K562 (cell line): ENCODE results near the gene KHNYN. TPM values are rescaled to one million over a fixed set of nuclear protein-coding genes. Genes with fewer than 3 reads are reported as not detected.

Source experiments
- ATAC-seq: fragments of 200-7000 bp; cut with Tn5 transposase; 3 replicates; pipeline ENCODE4 v1.9.1; 2020; ENCODE audit warnings: moderate library complexity
- BruUV-seq: library from RNA; stranded (reverse); fragments of 400-500 nt; replicated peaks from 2 replicates; lab custom pipeline; 2021; lab: Mats Ljungman, UMichigan
- CTCF ChIA-PET: fragments of 300-600 bp; formaldehyde crosslinking; extraction: SDS; loops from one replicate; lab custom pipeline; 2021; ENCODE audit warnings: low intra/inter-chr PET ratio; lab: Yijun Ruan, JAX
- POLR2A ChIA-PET: fragments of 300-600, 350-650 bp; sonication (Branson Sonifier 250); formaldehyde crosslinking; extraction: SDS; loops from one replicate; lab custom pipeline; 2021; ENCODE audit warnings: antibody characterized with exemption, inconsistent platforms; lab: Yijun Ruan, JAX
- DNase-seq, 4 experiments: peaks; one replicate each; pipeline versions ENCODE4 v3.0.0 to v3.0.0-alpha.2; 2011 to 2018; ENCODE audit warnings: low spot score in 3 of 4, mixed read lengths in 3 of 4; ENCODE audit errors: extremely low read depth in 1 of 4
- FAIRE-seq: peaks from 2 replicates; lab custom pipeline; 2011; peaks lifted over from hg19 to GRCh38; lab: Jason Lieb, UNC
- H2AFZ ChIP-seq: 2 replicates; pipeline ENCODE4 v1.6.0; 2011; ENCODE audit warnings: low read depth, low read length, control low read depth, inconsistent platforms
- H3K27ac ChIP-seq: fragments of 200-600 bp; 3 replicates; pipeline ENCODE4 v1.8.0; 2011; ENCODE audit warnings: low read depth, mild to moderate bottlenecking, control low read depth, inconsistent platforms, low read length, moderate library complexity, mixed read lengths; ENCODE audit errors: extremely low read depth
- H3K27me3 ChIP-seq, 2 experiments: fragments of 300-600 bp in 1 of 2; 2 replicates in 1 of 2; 3 replicates in 1 of 2; pipeline versions ENCODE4 v1.6.0 to v1.8.0; 2011; ENCODE audit warnings: inconsistent platforms in 2 of 2, low read length in 2 of 2, mild to moderate bottlenecking in 1 of 2, mixed read lengths in 1 of 2, moderate library complexity in 1 of 2; ENCODE audit not compliant: control insufficient read depth in 2 of 2, insufficient read depth in 2 of 2
- H3K36me3 ChIP-seq: fragments of 300-600 bp; 3 replicates; pipeline ENCODE4 v1.8.0; 2011; ENCODE audit warnings: mild to moderate bottlenecking, low read length, inconsistent platforms; ENCODE audit not compliant: control insufficient read depth, insufficient read depth
- H3K4me1 ChIP-seq, 2 experiments: fragments of 200-600 bp in 1 of 2; replicated peaks in 1 of 2; 2 replicates in 1 of 2; 3 replicates in 1 of 2; pipeline versions ENCODE4 v1.5.1 to v1.8.0; 2011; ENCODE audit warnings: inconsistent platforms in 2 of 2, low read length in 2 of 2, mild to moderate bottlenecking in 1 of 2, mixed read lengths in 1 of 2, moderate library complexity in 1 of 2; ENCODE audit not compliant: control insufficient read depth in 2 of 2, insufficient read depth in 2 of 2
- H3K4me2 ChIP-seq: 2 replicates; pipeline ENCODE4 v1.6.1; 2011; ENCODE audit warnings: low read length, control low read depth, inconsistent platforms, mixed read lengths; ENCODE audit not compliant: insufficient read depth
- H3K4me3 ChIP-seq: fragments of 200-600 bp; sonication (generic), shearing (Covaris generic); 2 replicates; pipeline ENCODE4 v1.5.1; 2016; ENCODE audit warnings: control low read depth, inconsistent platforms
- H3K79me2 ChIP-seq: fragments of 200-600 bp; 3 replicates; pipeline ENCODE4 v1.8.0; 2011; ENCODE audit warnings: low read length, inconsistent platforms; ENCODE audit not compliant: control insufficient read depth, insufficient read depth
- H3K9ac ChIP-seq, 2 experiments: 2 replicates each; pipeline versions ENCODE4 v1.6.0 to v1.6.1; 2011; ENCODE audit warnings: low read depth in 2 of 2, low read length in 2 of 2, control low read depth in 1 of 2, inconsistent platforms in 1 of 2, mild to moderate bottlenecking in 1 of 2, mixed read lengths in 1 of 2; ENCODE audit not compliant: insufficient read depth in 1 of 2
- H3K9me1 ChIP-seq: one replicate; pipeline ENCODE4 v1.6.0; 2011; ENCODE audit warnings: inconsistent platforms, mild to moderate bottlenecking, low read length, moderate library complexity; ENCODE audit not compliant: control insufficient read depth, insufficient read depth
- H3K9me3 ChIP-seq: replicated peaks from 2 replicates; pipeline ENCODE4 v1.5.1; 2011; ENCODE audit warnings: low read depth, low read length, inconsistent platforms; ENCODE audit not compliant: control insufficient read depth, insufficient read depth
- H4K20me1 ChIP-seq: replicated peaks from 2 replicates; pipeline ENCODE4 v1.6.1; 2011; ENCODE audit warnings: low read length, inconsistent platforms, mixed read lengths; ENCODE audit not compliant: control insufficient read depth, insufficient read depth
- CBFA2T3 ChIP-seq: fragments of 450-650 bp; IDR thresholded peaks from 2 replicates; pipeline ENCODE4 v1.6.1; 2017
- CBX3 ChIP-seq, 2 experiments: IDR thresholded peaks; 1 replicate in 1 of 2; 2 replicates in 1 of 2; pipeline ENCODE4 v1.6.1; 2012; ENCODE audit warnings: inconsistent platforms in 2 of 2, low read length in 2 of 2, borderline replicate concordance in 1 of 2, control low read depth in 1 of 2
- OTX1 ChIP-seq: fragments of 450-650 bp; formaldehyde crosslinking; IDR thresholded peaks from 2 replicates; pipeline ENCODE4 v1.4.0; 2022; ENCODE audit warnings: mild to moderate bottlenecking
- POLR2H ChIP-seq: IDR thresholded peaks from 2 replicates; pipeline ENCODE4 v1.6.1; 2016; ENCODE audit warnings: missing genetic modification characterization, low read depth, mild to moderate bottlenecking, control low read depth, missing compliant biosample characterization, moderate library complexity
- WGBS: fragments of 100-300 bp; shearing (Covaris generic); methylation state at CpG from one replicate; pipeline ENCODE4 v1.1.6; 2016; ENCODE audit warnings: low coverage, mixed read lengths; ENCODE audit not compliant: insufficient coverage; ENCODE audit errors: missing lambda C conversion rate; 5-methylcytosine and 5-hydroxymethylcytosine counted together
- in situ Hi-C: fragments of 300-500 bp; cut with MboI; formaldehyde crosslinking; loops from 4 replicates; pipeline ENCODE4 v1.15.0; 2018; ENCODE audit warnings: inconsistent platforms, mixed read lengths
- intact Hi-C: fragments of 100-400 bp; cut with micrococcal nuclease; formaldehyde crosslinking; loops from 2 replicates; pipeline ENCODE4 v1.14.2; 2022
- polyA plus RNA-seq, 8 experiments: library from polyadenylated mRNA; depleted of rRNA in 4 of 8; stranded (reverse) in 5 of 8; unstranded in 3 of 8; fragments of >200 nt; fragmentation: Nextera tagmentation in 2 of 8; fragmentation: Illumina TruSeq in 1 of 8; extraction: Ambion mirVana in 2 of 8; extraction: Trizol in 1 of 8; gene quantifications; 2 replicates each; pipeline versions ENCODE4 v1.2.1 to v1.2.3, GENCODE V29; 2011 to 2014; ENCODE audit warnings: inconsistent platforms in 1 of 8, missing spikeins in 1 of 8
- total RNA-seq, 7 experiments: library from RNA; depleted of rRNA in 6 of 7; stranded (reverse); fragments of >200 nt in 6 of 7; fragmentation: Illumina TruSeq in 2 of 7; extraction: Trizol in 2 of 7; gene quantifications; 2 replicates each; pipeline versions ENCODE4 v1.2.1 to v1.2.3, GENCODE V29; 2011 to 2021; ENCODE audit warnings: low replicate concordance in 1 of 7

The KHNYN gene
- total and polyA plus RNA-seq, 9 of the 15 experiments (the other 6 are each of a cell fraction or from before 2014, with no cell fraction given) = 0.76 to 26.0 (median 14.1) TPM

GRCh38 chr14:24388474-24389179 is 41.1 kb upstream of the KHNYN start:
- Histone ChIP-seq H3K9me3 (no peaks in the 10 kb centered on the region), H3K36me3 (no peaks in the 10 kb centered on the region), H4K20me1 (no peaks in the 10 kb centered on the region), H3K9me1 (no peaks in the 10 kb centered on the region), H3K9ac (no peak overlapping the region; a peak in 1 of 4 replicates), H3K4me1 (peaks cover 7 to 11% of the 10 kb centered on the region in 2 experiments; a peak in 3 of 5 replicates)
- no TSS peak for BruUV-seq
- WGBS = 11% methylated on average over 2 of the region's 2 CpGs
- ATAC-seq = no peak
- CTCF ChIA-PET = no interaction called here
- TF ChIP-seq CBFA2T3 (0 out of 2 replicates have a peak, but pooled peaks have one; percentile 20), POLR2H (tag) (no peak), OTX1 (CRISPR knock-in tag) (no peak), CBX3 (IDR thresholded peaks at IDR 0.05; ENCODE audit: borderline replicate concordance in 1 of 2, low read length in 2 of 2) (no peak)
- TF ChIP-seq, all 486 proteins: peak for 1
- in situ Hi-C loops (no loop called here), intact Hi-C loops (no loop called here)
- Histone ChIP-seq H3K27me3 (no peaks in the 10 kb centered on the region), H3K27ac (no peak overlapping the region), H2AFZ (peak overlapping the region; percentile 80), H3K4me3 (no peak overlapping the region), H3K4me2 (peak overlapping the region; percentile 54), H3K79me2 (no peaks in the 10 kb centered on the region)
- POLR2A ChIA-PET = interaction anchor here (0.7 to 1.0 kb wide), 2 partner anchors 12 to 16 kb away, joined by 3 to 4 read pairs; no protein-coding TSS in a partner anchor
- peak; percentile 6 for FAIRE-seq
- DNase-seq = no peak
